B cell (primary cell): Measurements from ENCODE around the gene MGA.

Source experiments
- EZH2 ChIP-seq: IDR thresholded peaks from 2 replicates; pipeline ENCODE4 v1.6.1; 2012; ENCODE audit warnings: borderline replicate concordance, low read depth, mild to moderate bottlenecking, moderate library complexity, low read length; ENCODE audit not compliant: insufficient read depth, poor library complexity, severe bottlenecking
- TF ChIP-seq, protein P1 (sequence below): fragments of 200-600 bp; IDR thresholded peaks from one replicate; pipeline ENCODE4 v1.8.0; 2022; ENCODE audit warnings: antibody characterized with exemption, mild to moderate bottlenecking

DNA sequence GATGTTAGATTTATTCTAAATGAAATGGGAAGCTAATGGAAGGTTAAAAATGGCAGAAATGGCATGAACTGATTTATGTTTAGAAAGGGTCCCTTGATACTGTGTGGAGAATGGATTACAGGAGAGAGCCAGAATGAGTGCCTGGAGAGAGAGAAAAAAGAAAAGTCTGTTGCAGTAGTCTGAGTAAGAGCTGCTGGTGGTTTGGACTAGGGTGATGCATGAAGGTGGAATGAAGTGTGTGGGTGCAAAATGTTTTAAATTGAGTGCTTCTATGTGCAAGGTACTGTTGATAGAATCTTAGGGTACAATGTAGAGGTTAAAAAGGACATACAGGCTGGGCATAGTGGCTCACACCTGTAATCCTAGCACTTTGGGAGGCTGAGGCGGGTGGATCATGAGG is 11.4 kb upstream of the MGA start:
- TF ChIP-seq, protein P1, sequence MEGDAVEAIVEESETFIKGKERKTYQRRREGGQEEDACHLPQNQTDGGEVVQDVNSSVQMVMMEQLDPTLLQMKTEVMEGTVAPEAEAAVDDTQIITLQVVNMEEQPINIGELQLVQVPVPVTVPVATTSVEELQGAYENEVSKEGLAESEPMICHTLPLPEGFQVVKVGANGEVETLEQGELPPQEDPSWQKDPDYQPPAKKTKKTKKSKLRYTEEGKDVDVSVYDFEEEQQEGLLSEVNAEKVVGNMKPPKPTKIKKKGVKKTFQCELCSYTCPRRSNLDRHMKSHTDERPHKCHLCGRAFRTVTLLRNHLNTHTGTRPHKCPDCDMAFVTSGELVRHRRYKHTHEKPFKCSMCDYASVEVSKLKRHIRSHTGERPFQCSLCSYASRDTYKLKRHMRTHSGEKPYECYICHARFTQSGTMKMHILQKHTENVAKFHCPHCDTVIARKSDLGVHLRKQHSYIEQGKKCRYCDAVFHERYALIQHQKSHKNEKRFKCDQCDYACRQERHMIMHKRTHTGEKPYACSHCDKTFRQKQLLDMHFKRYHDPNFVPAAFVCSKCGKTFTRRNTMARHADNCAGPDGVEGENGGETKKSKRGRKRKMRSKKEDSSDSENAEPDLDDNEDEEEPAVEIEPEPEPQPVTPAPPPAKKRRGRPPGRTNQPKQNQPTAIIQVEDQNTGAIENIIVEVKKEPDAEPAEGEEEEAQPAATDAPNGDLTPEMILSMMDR: no peak
- no peak for TF ChIP-seq EZH2
